Astrocyte of the cerebellum (primary cell): ENCODE data around the gene PDZD2.
A peak's percentile ranks its signal among the peaks of the same experiment; 100 is the strongest.

Experiments
- DNase-seq: peaks from one replicate; pipeline ENCODE4 v3.0.0-alpha.2; 2011; ENCODE audit warnings: low read depth
- H3K4me3 ChIP-seq: 2 replicates; pipeline ENCODE4 v1.5.1; 2011; ENCODE audit warnings: mild to moderate bottlenecking, low read depth, low read length, moderate library complexity
- CTCF ChIP-seq: IDR thresholded peaks from 2 replicates; pipeline ENCODE4 v1.5.1; 2012; ENCODE audit warnings: low read length, low read depth, moderate library complexity, mild to moderate bottlenecking; ENCODE audit errors: missing control alignments
- in situ Hi-C: cut with HindIII; loops from 2 replicates; pipeline ENCODE4 v1.10.0; 2017; ENCODE audit warnings: low sequenced_read_pairs

The PDZD2 gene

GRCh38 chr5:31984691-31985090, 345.8 kb downstream of the PDZD2 start:
- in situ Hi-C loops: no loop called here
- DNase-seq: no peak
- no peak for TF ChIP-seq CTCF
- no peak overlapping the region for H3K4me3 ChIP-seq

- in situ Hi-C loops: no loop called here
- no peak for TF ChIP-seq CTCF
- H3K4me3 ChIP-seq: no peak overlapping the region
- no peak for DNase-seq
Observed at GRCh38 chr5:31986101-31986500, 347.2 kb downstream of the PDZD2 start.

GRCh38 chr5:31987985-31988710, 349.2 kb downstream of the PDZD2 start:
- DNase-seq: peak; percentile 75
- no peak overlapping the region for H3K4me3 ChIP-seq
- no peak for TF ChIP-seq CTCF
- in situ Hi-C loops: no loop called here

GRCh38 chr5:31990081-31990650, 351.2 kb downstream of the PDZD2 start:
- H3K4me3 ChIP-seq: no peak overlapping the region
- in situ Hi-C loops: no loop called here
- no peak for TF ChIP-seq CTCF
- no peak for DNase-seq

- TF ChIP-seq CTCF: no peak
- in situ Hi-C loops: no loop called here
- no peak overlapping the region for H3K4me3 ChIP-seq
- no peak for DNase-seq
Observed at GRCh38 chr5:31990701-31991110, 351.8 kb downstream of the PDZD2 start.

GRCh38 chr5:31992377-31992776, 353.4 kb downstream of the PDZD2 start:
- no peak for DNase-seq
- no peak for TF ChIP-seq CTCF
- H3K4me3 ChIP-seq: no peak overlapping the region
- in situ Hi-C loops: no loop called here
